Measurements from ENCODE around the gene YAP1. TPM values are rescaled to one million over a fixed set of nuclear protein-coding genes. Genes with fewer than 3 reads are reported as not detected.

The YAP1 gene
- total and polyA plus RNA-seq, 11 donors: 15.2 to 93.0 (median 71.5) TPM

DNA sequence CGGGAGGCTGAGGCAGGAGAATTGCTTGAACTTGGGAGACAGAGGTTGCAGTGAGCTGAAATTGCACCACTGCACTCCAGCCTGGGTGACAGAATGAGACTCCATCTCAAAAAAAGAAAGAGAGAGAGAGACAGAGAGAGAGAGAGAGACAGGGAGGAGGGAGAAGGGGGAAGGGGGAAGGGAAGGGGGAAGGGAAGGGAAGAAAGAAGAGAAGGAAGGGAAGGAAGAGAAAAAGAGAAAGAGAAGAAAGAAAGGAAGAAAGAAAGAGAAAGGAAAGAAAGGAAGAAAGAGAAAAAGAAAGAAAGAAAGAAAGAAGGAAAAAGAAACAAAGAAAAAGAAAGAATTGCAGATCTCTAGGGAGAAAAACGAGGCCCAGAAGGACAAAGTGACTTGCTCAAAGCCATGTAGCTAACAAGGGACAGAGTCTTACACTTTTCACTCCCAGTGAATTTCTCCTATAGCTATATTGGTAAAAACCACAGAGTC, 133.2 kb downstream of the YAP1 start:
- DNase-seq (no peak), ATAC-seq (no peak)
- TF ChIP-seq POLR2A (IDR thresholded peaks at IDR 0.05): no peak
- TF ChIP-seq, protein P1, sequence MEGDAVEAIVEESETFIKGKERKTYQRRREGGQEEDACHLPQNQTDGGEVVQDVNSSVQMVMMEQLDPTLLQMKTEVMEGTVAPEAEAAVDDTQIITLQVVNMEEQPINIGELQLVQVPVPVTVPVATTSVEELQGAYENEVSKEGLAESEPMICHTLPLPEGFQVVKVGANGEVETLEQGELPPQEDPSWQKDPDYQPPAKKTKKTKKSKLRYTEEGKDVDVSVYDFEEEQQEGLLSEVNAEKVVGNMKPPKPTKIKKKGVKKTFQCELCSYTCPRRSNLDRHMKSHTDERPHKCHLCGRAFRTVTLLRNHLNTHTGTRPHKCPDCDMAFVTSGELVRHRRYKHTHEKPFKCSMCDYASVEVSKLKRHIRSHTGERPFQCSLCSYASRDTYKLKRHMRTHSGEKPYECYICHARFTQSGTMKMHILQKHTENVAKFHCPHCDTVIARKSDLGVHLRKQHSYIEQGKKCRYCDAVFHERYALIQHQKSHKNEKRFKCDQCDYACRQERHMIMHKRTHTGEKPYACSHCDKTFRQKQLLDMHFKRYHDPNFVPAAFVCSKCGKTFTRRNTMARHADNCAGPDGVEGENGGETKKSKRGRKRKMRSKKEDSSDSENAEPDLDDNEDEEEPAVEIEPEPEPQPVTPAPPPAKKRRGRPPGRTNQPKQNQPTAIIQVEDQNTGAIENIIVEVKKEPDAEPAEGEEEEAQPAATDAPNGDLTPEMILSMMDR (IDR thresholded peaks at IDR 0.05): no peak
- 83 to 88% (median 86%) methylated on average over 2 of the region's 2 CpGs for WGBS, 4 donors
- intact Hi-C loops (cut with DNase I): no loop called here
- no peaks in the 10 kb centered on the region for H3K9me3 ChIP-seq
- no peak overlapping the region for H3K27ac ChIP-seq
- no peaks in the 10 kb centered on the region for H3K36me3 ChIP-seq
- H3K4me3 ChIP-seq: no peak overlapping the region
- peaks cover 0 to 6% (median 0%) of the 10 kb centered on the region in 12 donors for H3K4me1 ChIP-seq
- H3K27me3 ChIP-seq: no peaks in the 10 kb centered on the region

DNA sequence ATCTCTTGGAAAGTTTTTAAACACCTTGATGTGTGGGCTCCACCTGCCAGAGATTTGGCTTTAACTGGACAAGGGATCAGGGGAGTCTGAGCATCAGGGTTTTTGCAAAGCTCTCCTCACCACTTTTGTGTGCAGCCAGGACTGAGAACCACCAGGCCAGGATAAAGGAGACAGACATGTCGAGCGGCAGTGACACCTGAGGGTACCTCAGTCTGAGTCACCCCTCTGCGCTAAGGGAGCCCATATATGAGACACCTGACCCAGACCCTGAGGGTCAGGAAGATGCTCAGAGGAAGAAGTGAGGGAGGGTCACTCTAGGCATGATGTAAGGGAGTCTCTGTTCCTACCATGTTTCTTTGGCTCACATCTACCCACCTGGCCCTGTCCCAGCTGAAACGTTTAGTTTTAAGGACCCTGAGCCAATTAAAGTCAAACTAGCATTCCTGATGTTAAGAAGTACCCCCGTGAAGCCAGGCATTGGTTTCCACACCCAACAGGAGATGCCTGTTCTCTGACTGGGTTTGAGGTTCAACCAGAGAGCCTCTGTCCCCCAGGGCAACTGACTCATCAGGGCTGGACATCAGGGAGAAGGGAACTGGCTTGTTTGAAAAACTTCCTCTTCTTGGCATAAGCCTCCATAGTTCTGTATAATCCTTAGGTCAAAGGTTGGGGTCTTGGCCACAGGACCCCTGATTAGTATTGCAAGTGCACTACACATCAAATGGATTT, 134.6 kb downstream of the YAP1 start:
- TF ChIP-seq, protein P1 (IDR thresholded peaks at IDR 0.05): no peak
- TF ChIP-seq POLR2A (IDR thresholded peaks at IDR 0.05): no peak
- Histone ChIP-seq H3K4me3 (no peak overlapping the region), H3K9me3 (no peaks in the 10 kb centered on the region), H3K27me3 (no peaks in the 10 kb centered on the region), H3K4me1 (peaks cover 0 to 6% (median 0%) of the 10 kb centered on the region in 12 donors), H3K36me3 (no peaks in the 10 kb centered on the region), H3K27ac (no peak overlapping the region)
- intact Hi-C loops (cut with DNase I): no loop called here
- DNase-seq: no peak
- 75 to 78% (median 76%) methylated on average over 5 of the region's 5 CpGs for WGBS, 4 donors
- no peak for ATAC-seq

DNA sequence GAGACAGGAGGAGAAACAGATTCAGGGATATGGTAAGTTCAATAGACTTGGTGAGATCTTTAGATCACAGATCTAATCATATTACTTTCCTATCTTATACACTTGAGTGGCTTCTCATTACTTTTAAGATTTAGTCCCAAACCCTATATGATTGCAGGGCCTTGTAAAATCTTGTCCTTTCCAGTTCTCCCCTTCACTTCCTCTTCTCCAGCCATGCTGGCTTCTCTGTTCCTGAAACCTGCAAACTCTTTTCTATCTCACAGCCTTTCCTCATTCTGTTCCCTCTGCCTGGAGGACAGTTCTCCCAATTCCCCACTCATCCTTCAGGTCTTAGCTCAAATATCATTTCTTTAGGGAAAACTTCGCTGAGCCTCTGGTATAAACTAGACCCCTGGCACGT, 141.2 kb downstream of the YAP1 start:
- H3K36me3 ChIP-seq: no peaks in the 10 kb centered on the region
- TF ChIP-seq POLR2A (IDR thresholded peaks at IDR 0.05): no peak
- TF ChIP-seq, protein P1 (IDR thresholded peaks at IDR 0.05): no peak
- 94 to 98% (median 96%) methylated on average over 2 of the region's 2 CpGs for WGBS, 4 donors
- ATAC-seq (no peak), DNase-seq (no peak)
- H3K27ac ChIP-seq: no peak overlapping the region
- H3K9me3 ChIP-seq: no peaks in the 10 kb centered on the region
- H3K4me1 ChIP-seq: no peaks in the 10 kb centered on the region
- no peak overlapping the region for H3K4me3 ChIP-seq
- no peaks in the 10 kb centered on the region for H3K27me3 ChIP-seq
- intact Hi-C loops (cut with DNase I): no loop called here

DNA sequence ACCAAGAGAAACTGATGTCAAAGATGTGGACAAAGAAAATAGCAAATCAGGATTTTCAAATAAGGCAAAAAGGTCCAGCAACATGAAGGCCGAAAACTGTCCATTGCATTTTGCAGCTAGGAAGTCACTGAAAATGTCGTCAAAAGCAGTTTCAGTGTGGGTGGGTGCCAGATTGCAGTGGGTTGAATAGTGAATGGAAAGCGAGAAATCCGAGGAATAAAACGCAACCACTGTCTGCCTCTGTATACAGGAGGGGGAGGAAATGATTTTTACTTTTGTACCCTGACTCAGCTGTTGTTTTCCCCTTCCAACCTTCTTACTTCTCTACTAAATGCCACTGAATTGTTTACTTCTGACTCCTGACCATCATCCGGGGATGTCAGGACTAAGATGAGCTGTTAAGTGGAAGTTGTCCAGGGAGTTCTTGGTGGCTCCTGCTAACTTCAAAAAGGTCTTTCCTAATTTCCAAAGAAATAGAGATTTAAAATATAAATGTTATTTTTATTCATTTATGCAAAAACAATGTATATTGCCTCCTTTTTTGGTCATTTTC, 142.2 kb downstream of the YAP1 start:
- Histone ChIP-seq H3K9me3 (no peaks in the 10 kb centered on the region), H3K27ac (no peak overlapping the region), H3K27me3 (no peaks in the 10 kb centered on the region), H3K4me3 (no peak overlapping the region), H3K4me1 (no peaks in the 10 kb centered on the region), H3K36me3 (no peaks in the 10 kb centered on the region)
- TF ChIP-seq, protein P1 (IDR thresholded peaks at IDR 0.05): no peak
- no peak for TF ChIP-seq POLR2A (IDR thresholded peaks at IDR 0.05)
- ATAC-seq (no peak), DNase-seq (no peak)
- 84 to 90% (median 88%) methylated on average over 6 of the region's 6 CpGs for WGBS, 4 donors
- intact Hi-C loops (cut with DNase I): no loop called here

Measured in heart left ventricle (tissue), 16 donors.